HG03342 (cell line): Measurements from ENCODE around the gene ASB15.
A peak's percentile ranks its signal among the peaks of the same experiment; 100 is the strongest.
"Not testable (repeated sequence)": the region's sequence is repeated elsewhere in the genome, so short reads cannot be mapped to it uniquely, and the experiment has no call there.

ENCODE experiments used
- ATAC-seq: cut with Tn5 transposase; IDR thresholded peaks from one replicate; pipeline ENCODE4 v1.9.1; 2021; ENCODE audit warnings: mild to moderate bottlenecking, moderate library complexity; ENCODE audit not compliant: unreplicated experiment

ASB15 gene

GRCh38 chr7:123634011-123634573 is 32.5 kb downstream of the ASB15 start:
- not testable (repeated sequence) for ATAC-seq

- peak; percentile 71 for ATAC-seq
Observed at GRCh38 chr7:123635551-123636359, 34.1 kb downstream of the ASB15 start.

- ATAC-seq, result no peak
Observed at GRCh38 chr7:123637203-123637602, 35.6 kb downstream of the ASB15 start.

- ATAC-seq, result no peak
Observed at GRCh38 chr7:123637878-123638277, 36.3 kb downstream of the ASB15 start.

- no peak for ATAC-seq
Observed at GRCh38 chr7:123639631-123640030, 38.0 kb downstream of the ASB15 start.

GRCh38 chr7:123640583-123640982 is 39.0 kb downstream of the ASB15 start:
- ATAC-seq, result no peak

GRCh38 chr7:123641901-123642300 is 40.3 kb downstream of the ASB15 start:
- no peak for ATAC-seq

- no peak for ATAC-seq
Observed at GRCh38 chr7:123643495-123644441, 42.1 kb downstream of the ASB15 start.

GRCh38 chr7:123645516-123645915 is 43.9 kb downstream of the ASB15 start:
- ATAC-seq, result no peak

GRCh38 chr7:123647106-123647730 is 45.6 kb downstream of the ASB15 start:
- ATAC-seq, result no peak

GRCh38 chr7:123649964-123650363 is 48.3 kb downstream of the ASB15 start:
- no peak for ATAC-seq

- ATAC-seq, result no peak
Observed at GRCh38 chr7:123650595-123650994, 49.0 kb downstream of the ASB15 start.

GRCh38 chr7:123652406-123652805 is 50.8 kb downstream of the ASB15 start:
- no peak for ATAC-seq

GRCh38 chr7:123653162-123653561 is 51.5 kb downstream of the ASB15 start:
- no peak for ATAC-seq

GRCh38 chr7:123655614-123656013 is 54.0 kb downstream of the ASB15 start, which contains the start of gene LMOD2:
Gene LMOD2 (plus strand): TSS chr7:123655866. CDS start chr7:123655964, 98 bp downstream.
- no peak for ATAC-seq

- no peak for ATAC-seq
Observed at GRCh38 chr7:123656544-123657303, 55.1 kb downstream of the ASB15 start.

GRCh38 chr7:123657304-123657685 is 55.7 kb downstream of the ASB15 start:
- ATAC-seq, result no peak

GRCh38 chr7:123658023-123658422 is 56.4 kb downstream of the ASB15 start:
- no peak for ATAC-seq

GRCh38 chr7:123660514-123661354 is 59.1 kb downstream of the ASB15 start:
- no peak for ATAC-seq
